NCI-H345 treated with DMSO at 0.1 percent for 48 hours (cell line): Measurements from ENCODE around the gene KRT8.
A peak's percentile ranks its signal among the peaks of the same experiment; 100 is the strongest.

Experiments used
- DNase-seq: peaks from one replicate; lab custom pipeline; 2025; ENCODE audit not compliant: unreplicated experiment; lab: John Stamatoyannopoulos, UW

Gene KRT8

DNA sequence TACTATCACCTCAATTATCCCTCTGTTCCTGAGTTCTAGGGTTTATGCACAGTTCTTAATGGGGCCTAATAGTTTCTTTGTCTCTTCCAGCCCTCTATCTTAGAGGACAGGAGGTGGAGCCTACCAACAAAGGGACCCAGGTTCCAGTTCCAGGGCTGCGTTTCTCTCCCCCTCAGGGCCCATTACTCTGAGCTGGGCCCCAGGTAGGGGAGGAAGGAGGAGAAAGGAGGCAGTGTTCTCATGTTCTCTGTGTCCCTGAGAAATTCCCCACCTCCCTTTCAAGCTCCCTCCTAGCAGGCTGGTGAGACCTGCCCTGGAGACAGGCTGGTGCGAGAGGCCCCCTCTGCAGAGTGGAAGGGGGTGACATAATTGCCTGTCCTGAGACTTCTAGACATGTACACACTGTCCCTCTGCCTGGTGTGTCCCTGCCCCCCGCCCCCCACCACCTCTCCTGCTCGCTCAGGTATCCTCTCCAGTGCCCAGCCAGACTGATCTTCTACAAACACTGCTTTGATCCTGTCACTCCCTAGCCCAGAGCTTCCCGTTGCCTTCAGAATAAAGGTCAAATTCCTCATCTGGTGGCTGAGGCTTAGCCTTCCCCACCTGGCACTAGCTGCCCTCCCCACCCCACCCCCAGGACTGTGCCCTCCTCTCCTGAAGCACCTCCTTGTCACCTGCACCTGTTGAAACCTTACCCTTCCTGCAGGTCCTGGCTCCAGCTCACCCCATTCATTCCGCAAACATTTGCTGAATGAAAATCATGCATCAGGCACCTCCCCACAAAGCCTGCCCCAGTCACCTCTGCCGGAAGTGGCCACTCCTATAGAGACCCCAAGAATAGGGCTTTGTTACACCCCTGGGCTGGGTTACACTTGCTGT, 21.1 kb upstream of the KRT8 start:
- peak; percentile 78 for DNase-seq

DNA sequence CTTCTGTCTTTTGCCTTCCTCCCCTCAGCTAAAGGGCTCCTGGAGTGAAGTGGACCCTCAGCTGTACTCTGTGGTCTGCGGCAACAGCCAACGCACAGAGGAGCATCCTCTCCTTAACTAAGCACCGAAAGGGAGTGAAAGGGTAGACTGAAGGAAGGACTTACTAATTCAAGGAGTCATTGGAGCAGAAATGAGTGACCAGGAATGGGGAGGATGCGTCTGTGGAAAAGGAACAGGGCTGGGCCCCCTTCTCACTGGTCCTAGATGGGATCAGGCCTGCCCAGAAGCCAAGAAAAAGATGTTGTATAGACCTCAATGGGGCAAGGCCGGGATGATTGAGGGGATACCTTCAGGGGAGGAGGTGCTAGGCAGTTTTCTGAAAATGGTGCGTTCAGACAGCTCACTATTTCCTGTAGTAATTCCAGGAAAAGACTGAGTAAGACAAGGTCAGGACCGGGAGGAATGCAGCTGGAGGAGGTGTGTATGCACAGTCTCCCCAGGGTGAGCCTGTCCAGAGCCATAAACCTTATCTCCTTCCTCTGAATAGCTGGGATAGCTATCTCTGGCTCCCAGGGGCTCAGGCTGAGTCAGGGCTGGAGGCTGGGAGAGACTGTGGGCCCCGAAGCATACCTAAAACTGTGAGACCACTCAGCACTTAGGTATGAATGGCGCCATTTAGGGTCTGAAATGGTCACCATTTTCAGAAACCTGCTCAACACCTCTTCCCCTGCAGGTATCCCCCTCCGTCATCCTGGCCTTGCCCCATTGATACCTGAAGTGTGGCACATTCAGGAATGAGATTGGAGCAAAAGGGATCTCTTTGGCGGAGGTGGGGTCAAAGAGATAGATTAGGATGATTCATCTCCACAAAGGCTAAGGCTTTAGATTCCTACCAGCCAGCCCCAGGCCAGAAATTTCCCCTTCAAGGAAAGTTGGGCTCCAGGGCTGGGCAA, 20.2 kb upstream of the KRT8 start:
- DNase-seq: no peak

DNA sequence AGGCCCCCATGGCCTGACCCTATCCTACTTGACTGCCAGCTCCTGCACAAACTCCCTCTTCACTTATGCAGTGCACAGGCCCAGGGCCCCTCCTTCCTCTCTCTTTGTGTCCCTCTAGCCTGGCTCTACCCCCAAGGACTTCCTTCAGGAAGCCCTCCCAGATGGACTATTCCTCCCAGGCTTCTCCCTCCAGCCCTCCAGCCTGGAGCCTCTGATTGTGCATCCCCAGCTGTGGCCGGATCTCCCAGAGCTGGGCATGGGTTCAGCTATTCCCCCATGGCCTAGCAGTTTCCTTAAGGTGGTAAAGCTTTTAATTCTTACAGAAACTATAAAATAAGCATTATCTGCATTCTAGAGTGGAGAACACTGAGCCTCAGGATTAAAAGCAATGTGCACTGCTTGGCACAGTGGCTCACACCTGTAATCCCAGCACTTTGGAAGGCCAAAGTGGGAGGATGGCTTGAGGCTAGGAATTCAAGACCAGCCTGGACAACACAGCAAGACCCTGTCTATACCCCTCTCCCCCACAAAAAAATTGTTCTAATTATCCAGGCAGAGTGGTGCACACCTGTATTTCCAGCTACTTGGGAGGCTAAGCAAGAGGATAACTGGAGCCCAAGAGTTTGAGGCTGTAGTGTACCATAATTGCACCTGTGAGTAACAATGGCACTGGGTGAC, 16.8 kb upstream of the KRT8 start:
- DNase-seq: no peak

DNA sequence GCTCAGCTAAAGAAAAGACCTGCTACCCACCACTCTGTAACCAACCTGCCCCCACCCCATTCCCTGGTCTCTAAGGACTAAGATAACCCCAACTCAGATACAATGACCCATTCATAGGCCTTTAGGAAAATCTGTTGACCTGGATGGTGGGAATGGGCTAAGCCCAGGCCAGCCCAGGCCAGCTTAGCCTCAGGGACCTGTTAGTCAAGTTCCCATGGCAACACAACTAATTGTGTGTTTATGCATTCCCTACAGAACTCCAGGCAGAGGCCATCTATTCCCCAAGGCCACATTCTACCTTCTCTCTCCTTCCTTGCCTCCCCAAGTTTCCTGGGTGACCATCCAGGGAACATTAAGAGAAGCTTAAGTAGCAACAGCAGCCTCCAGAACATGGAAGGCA, 16.1 kb upstream of the KRT8 start:
- no peak for DNase-seq

DNA sequence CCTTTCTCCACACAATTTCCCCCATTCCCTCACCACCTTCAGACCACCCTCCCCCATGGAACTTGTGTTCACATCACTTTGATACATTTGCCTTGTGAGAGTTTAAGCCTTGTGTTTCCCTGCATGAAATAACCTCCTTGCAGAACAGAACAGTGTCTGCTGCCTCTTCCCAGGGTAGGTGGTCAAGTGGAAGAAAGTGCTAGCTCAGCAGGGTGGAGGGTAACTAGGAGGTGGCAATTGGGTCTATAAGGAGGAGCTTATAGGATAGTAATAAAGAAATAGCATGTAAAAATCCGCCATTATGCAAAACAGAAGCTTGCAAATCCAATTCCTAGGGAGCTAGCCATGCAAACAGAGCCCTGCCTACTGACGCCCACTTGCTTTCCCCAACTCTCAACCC, 13.9 kb upstream of the KRT8 start:
- no peak for DNase-seq

DNA sequence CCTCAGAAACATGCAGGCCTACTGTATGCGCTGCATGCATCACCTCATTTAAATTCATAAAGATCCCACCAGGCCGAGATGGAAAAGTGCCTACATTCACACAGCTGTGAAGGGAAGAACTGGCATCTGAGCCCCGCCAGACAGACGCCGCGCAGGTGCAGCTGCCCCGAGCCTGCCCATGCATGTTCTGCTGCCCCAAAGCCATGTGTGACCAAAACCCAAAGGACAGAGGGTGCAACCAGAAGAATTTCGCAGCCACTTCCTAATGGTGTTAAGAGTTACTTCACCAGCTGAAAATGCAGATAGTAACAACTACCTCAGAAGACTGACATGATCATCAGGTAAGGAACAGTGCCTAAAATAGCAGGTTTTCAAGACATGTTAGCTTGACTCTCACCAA, 13.5 kb upstream of the KRT8 start:
- DNase-seq: no peak

DNA sequence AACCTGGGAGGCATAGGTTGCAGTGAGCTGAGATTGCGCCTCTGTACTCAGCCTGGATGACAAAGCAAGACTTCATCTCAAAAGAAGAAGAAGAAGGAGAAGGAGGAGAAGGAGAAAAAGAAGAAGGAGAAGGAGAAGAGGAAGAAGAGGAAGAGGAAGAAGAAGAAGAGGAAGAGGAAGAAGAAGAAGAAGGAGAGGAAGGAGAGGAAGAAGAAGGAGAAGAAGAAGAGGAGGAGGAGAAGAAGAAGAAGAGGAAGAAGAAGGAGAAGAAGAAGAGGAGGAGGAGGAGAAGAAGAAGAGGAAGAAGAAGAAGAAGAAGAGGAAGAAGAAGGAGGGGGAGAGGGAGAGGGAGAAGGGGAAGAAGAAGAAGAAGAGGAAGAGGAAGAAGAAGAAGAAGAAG, 12.9 kb upstream of the KRT8 start:
- no peak for DNase-seq

DNA sequence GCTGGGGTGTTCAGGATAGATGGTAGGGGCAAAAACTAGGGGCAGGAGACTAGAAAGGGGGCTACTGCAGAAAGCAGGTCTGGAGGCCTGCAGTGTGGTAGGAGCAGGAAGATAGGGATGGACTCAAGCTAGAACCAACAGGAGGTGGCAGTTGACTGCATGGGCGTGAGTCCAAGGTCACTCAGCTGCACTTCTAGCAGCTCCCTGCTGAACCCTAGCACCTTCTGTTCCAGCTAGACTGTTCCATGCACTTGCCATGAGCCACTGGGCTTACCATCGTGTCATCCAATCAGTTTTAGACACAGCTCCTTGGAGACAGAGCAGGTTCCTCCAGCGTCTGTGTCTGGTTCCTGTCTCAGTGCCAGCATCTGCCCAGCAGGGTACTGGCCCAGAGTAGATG, 11.3 kb upstream of the KRT8 start:
- no peak for DNase-seq

DNA sequence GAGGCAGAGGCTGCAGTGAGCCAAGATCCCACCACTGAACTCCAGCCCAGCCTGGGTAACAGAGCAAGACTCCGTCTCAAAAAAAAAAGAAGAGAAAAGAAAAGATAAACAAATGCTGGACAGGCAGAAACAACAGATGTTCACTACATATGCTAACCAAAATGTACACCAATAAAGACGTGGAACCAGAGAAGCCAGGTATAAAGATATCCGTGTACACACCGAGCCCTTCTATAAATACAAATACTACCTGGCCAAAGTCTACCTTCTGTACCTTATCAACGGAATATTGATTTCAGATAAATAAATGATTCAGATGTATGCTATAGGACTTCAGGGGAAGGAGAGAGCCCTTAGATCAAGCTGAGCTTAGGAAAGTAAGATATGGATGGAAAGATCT, 10.8 kb upstream of the KRT8 start:
- DNase-seq: no peak

DNA sequence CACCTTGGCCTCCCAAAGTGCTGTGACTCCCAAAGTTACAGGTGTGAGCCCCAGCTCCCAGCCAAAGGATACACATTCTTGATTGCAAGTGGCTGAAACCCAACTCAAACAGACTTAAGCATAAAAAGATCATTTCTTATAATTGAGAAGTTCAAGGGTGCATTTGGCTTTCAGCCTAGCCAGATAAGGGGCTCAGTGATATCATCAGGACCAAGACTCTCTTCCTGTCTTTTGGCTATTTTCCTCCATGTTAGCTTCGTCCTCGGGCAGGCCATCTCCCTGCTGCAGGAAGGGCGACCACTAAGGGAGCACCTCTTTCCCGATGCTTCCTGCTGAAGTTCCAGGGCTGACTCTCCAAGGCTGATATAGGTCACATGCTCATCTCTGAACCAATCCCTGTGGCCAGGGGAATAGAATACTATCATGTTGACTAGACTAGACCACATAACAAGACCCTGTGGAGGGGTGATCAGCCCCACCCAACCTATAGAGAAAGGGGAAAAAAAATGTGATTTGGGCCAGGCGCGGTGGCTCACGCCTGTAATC, 9.8 kb upstream of the KRT8 start:
- DNase-seq: no peak

DNA sequence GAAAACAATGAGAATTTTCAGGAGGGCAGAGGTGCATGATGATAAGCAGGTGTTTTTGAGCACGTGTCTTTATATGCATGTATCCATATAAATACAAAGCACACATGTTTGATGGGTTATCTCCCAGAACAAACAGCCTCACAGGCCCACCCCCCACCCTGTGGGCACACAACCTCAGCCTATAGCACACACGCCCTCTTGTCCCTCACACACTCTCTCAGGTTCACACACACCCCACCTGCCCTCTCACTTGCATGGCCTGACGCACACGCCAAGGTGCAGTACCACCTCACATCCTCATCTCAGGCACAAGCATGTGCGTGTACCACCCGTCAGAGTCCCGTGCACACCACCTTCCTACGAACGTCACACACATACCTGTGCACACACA, 8.6 kb upstream of the KRT8 start:
- DNase-seq: peak; percentile 81

DNA sequence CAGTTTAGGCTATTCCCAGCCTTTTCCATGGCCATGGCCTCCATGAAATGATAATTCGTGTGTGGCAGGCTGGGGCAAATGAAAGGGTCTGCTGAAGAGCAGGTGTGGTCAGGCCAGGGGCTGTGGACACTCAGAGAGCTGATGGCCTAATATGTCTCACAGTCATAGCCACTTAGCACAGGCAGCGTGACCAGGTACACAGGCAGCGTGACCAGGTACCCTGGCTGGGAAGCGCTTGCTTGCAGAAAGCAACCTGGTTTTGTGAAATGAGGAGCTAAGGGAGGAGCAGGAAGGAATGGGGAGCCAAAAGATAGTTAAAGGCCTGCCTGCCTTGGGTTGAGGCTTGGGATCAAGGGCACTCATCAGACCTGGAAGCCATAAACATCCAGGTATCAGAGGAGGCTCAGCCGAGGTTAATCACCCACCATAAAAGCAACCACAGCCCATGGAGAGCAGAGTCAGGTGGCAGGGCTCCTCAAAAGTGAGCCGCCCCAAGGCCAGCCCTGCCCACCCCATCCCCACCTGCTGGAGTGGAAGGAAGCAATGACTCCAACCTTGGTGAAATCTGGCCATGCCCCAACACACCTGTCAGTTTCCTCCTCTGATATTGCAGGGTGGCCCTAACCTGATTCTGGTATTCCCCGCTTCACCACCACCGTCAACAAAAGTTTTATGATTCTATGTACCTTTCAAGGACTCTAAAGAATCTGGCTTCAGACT, 8.0 kb upstream of the KRT8 start:
- peak; percentile 81 for DNase-seq

DNA sequence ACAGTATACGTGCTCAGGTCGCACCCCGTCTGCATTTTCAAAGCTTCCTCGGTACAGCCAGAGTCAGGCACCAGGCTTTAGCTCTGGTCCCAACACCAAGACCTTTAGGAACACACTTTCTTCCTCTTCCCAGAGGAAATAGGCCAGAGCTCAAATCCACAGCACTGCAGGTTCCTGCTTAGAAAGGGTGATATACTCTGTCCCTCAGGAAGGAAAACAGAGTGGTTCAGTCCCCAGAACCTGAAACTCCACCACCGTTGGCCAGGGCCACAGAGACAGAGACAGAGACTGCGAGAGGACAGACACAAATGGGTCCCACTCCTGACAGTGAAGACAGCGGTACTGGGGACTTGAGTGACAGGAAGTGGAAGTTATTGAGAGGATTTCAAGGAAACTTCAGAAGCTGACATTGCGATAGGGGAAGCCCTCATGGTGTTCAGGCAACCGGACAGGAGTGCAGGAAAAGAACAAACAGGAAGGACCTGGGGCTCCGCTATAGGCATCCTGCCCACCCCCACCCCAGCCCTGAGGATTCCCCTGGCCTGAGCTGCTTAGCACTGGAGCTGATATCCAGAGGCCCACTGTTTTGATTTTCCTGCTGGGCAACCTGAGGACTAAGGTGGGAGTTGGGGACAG, 5.5 kb upstream of the KRT8 start:
- DNase-seq: no peak

DNA sequence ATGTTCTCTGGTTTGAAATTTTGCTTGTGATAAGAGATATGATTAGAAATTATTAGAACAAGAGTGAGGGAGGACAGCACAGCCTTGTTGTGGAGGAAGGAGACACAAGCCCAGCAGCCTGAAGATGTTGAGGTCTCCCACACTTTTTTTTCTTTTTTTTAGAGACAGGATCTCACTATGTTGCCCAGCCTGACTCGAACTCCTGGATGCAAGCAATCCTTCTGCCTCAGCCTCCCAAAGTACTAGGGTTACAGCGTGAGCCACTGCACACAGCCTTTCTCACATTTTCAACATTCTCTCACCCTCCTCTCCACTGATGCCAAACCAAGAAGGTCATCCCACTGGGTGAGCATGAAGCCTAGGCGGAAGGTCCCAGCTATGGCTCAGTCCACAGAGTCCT, 4.9 kb upstream of the KRT8 start:
- no peak for DNase-seq

DNA sequence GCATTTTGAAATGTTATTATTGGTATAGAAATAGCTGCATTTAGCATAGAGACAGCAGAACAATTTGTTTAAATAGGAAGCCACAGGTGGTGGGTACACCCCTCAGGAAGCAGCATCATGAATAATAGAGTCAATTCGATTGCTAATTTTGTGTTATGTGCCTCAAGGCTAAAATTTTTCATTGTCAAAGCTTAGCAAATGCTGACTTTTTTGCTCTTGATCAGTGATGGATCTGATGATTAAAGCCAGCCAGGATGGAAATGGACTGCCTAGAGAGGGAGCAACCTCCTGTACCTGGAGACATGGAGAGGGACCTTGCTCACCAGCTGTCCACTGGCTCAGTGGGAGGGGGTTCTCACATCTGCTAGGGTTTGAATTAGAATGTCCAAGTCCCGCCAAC, 4.5 kb upstream of the KRT8 start:
- no peak for DNase-seq

DNA sequence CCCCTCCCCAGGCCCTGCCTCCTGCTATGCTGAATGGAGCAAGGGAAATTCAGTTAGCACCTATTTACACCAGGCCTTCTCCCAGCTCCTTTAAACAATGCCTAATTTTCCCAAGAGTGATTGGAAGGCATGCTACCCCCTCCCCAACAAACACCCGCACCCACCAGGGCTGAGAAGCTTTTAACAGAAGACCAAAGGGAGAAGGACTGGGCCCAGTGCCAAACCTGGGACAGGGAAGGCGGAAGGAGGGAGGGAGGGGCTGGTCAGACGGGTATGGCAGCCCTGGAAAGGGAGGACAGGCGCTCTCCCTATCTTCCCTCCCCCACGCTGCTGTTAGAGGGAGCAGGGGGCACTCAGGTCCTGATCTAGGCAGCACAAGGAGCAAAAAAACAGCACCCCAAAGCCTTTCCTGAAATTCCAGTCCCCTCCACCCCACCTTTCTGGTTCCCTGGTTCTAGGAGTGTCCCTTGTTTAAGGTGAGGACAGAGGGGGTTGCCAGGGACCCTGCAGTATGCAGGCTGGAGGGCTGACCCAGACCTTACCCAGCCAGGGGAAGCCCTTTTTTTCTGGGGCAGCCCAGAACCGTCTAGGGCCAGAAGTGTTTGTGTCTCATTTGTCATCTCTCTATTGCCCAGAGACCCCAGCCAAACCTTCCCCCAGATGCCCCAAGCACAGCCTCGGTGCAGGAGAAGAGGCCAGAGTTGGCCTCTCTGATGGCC, 2.4 kb upstream of the KRT8 start:
- peak; percentile 87 for DNase-seq

DNA sequence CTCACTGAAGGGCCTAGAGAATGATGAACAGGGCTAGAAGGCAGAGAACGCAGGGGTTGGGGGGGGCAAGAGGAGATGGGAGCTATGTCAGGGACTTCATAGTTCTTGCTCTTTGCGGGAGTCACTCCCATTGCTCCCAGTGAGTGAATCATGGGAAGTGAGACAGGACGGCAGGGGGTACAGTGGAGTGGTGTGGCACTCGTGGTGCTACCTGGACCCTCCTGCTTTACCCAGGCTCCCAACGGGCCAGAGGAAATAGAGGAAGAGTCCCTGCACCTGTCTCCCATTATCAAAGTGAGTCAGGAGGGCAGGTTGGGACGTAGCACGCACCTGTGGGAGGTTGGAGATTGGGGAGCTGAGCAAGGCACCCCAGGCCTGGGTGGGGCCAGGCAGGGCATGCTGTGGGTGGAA, 1.3 kb upstream of the KRT8 start:
- peak; percentile 50 for DNase-seq

DNA sequence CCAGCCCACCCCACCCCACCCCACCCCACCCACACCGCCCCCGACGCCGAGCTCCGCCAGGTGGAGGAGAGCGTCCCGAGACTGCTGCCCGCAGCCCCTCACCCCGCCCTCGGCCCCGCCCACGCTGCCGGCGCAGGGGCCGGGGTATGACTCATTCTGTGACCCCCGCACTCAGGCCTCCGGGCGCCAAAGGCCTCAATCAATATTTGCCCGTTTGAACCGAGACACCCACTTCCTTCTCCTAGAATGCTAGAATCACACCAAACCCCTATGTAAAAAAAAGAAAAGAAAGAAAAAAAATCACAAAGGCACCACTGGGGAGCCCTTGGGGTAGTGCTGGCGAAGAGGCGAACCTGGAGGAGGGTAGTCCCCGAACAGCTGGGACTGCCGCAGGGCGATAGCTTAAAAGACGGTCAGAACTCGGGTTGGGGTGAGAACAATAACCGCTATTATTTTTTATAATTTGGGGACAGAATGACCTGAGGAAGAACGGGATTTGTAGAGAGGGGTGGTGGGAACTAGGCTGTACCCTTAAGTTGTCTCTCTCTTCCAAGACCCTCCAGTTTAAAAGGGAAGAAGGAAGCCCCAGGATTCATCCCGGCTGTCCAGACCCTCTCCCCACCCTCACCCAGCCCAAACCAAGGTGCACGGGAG, 894 bp downstream of the KRT8 start:
- DNase-seq: no peak

DNA sequence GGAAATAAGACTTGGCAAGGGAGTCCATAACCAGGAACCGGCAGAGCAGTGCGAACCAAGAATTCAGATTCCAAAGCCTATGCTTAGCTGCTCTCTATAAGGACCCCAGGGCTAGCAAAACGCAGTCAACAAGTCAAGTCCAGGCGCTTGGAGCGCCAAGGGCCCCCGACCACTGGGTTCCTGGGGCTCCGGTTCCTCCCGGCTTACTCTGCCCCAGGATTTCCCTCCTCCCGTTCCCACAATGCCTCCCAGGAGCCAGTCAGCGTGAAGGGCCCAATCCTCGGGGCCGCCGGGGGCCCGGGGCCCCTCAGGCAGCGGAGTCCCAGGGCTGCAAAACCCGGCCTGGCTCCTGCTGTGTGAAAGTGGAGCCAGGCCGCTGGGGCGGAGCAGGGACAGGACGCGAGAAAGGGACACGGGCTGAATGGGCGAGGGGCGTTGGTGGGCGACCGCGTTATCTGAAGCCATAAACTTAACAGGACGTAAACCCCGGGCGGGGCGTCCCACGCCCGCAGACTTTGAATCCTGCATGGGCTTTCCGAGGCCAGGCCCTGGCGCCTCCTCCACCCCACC, 1.5 kb downstream of the KRT8 start:
- peak; percentile 64 for DNase-seq
